OCI-LY3 (cell line): ENCODE data around the gene TOB1.

Experiments
- CTCF ChIP-seq: fragments of 200-600, 300-600 bp; sonication (generic); IDR thresholded peaks from 2 replicates; pipeline ENCODE4 v1.5.1; 2014; ENCODE audit warnings: antibody characterized with exemption, low read length, low read depth
- EZH2phosphoT487 ChIP-seq: fragments of 200-600 bp; shearing (Covaris generic); IDR thresholded peaks from 2 replicates; pipeline ENCODE4 v1.6.1; 2018; ENCODE audit warnings: antibody characterized with exemption, mixed run types, low read depth

DNA sequence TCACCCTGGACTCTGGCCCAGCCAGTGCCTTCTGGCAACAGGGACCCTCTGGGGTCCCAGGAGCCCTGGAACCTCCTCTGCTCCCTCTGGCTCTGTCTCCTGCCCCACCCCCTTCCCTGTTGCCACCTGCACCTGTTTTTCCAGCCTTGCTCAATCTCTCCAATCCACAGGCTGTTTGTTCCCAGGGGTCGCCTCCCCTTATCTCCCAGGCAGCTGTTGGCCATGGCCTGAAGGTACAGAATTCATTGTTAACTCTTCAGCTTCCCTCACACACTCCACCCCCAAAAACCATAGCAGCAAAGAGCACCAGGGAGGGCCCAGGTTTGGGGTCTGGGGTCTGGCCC, 39.3 kb upstream of the TOB1 start:
- TF ChIP-seq CTCF (no peak), EZH2phosphoT487 (no peak)
